Panc1 (cell line): Measurements from ENCODE around the gene DRD4. TPM values are rescaled to one million over a fixed set of nuclear protein-coding genes. Genes with fewer than 3 reads are reported as not detected.

ENCODE experiments used
- ATAC-seq: fragments of 200-7000 bp; cut with Tn5 transposase; 2 replicates; pipeline ENCODE4 v1.9.1; 2020; ENCODE audit warnings: mild to moderate bottlenecking, moderate library complexity
- BruUV-seq: library from RNA; stranded (reverse); fragments of 400-500 nt; replicated peaks from 2 replicates; lab custom pipeline; 2021; lab: Mats Ljungman, UMichigan
- CTCF ChIA-PET: fragments of 300-600 bp; sonication (Branson Sonifier 250); formaldehyde crosslinking; loops from one replicate; lab custom pipeline; 2022; ENCODE audit warnings: antibody characterized with exemption; lab: Charles Lee
- POLR2A ChIA-PET: fragments of 300-600 bp; sonication (Branson Sonifier 250); formaldehyde crosslinking; loops from one replicate; lab custom pipeline; 2022; ENCODE audit warnings: antibody characterized with exemption; lab: Charles Lee
- DNase-seq: peaks from one replicate; pipeline ENCODE4 v3.0.0-alpha.2; 2010; ENCODE audit warnings: low read depth, low spot score
- H3K27ac ChIP-seq: 2 replicates; pipeline ENCODE4 v1.5.1; 2011; ENCODE audit warnings: mild to moderate bottlenecking, low read length, inconsistent platforms
- H3K27me3 ChIP-seq: fragments of 200-500 bp; sonication (Bioruptor generic); 2 replicates; pipeline ENCODE4 v1.6.0; 2014; ENCODE audit warnings: low read length, inconsistent platforms; ENCODE audit not compliant: control insufficient read depth, insufficient read depth
- H3K36me3 ChIP-seq: fragments of 200-500 bp; sonication (Bioruptor generic); 2 replicates; pipeline ENCODE4 v1.5.1; 2014; ENCODE audit warnings: inconsistent platforms, mild to moderate bottlenecking, low read length, moderate library complexity; ENCODE audit not compliant: control insufficient read depth, insufficient read depth
- H3K4me1 ChIP-seq: 2 replicates; pipeline ENCODE4 v1.5.1; 2011; ENCODE audit warnings: inconsistent platforms, mild to moderate bottlenecking, low read length, moderate library complexity; ENCODE audit not compliant: control insufficient read depth, insufficient read depth
- H3K4me3 ChIP-seq, 2 experiments: 2 replicates each; pipeline ENCODE4 v1.5.1; 2011 to 2012; ENCODE audit warnings: low read depth in 2 of 2, low read length in 2 of 2, mild to moderate bottlenecking in 2 of 2, inconsistent platforms in 1 of 2, moderate library complexity in 1 of 2
- H3K9me3 ChIP-seq: fragments of 200-500 bp; sonication (Bioruptor generic); 2 replicates; pipeline ENCODE4 v1.5.1; 2014; ENCODE audit warnings: low read depth, mild to moderate bottlenecking, inconsistent platforms, low read length, moderate library complexity; ENCODE audit not compliant: control insufficient read depth, insufficient read depth
- CTCF ChIP-seq: fragments of 450-650 bp; IDR thresholded peaks from 2 replicates; pipeline ENCODE4 v1.5.1; 2017; ENCODE audit warnings: mild to moderate bottlenecking
- POLR2AphosphoS5 ChIP-seq: IDR thresholded peaks from 2 replicates; pipeline ENCODE4 v1.6.1; 2012; ENCODE audit warnings: mild to moderate bottlenecking, low read depth, low read length, moderate library complexity
- REST ChIP-seq, 2 experiments: IDR thresholded peaks; 2 replicates each; pipeline ENCODE4 v1.6.1; 2011 to 2012; ENCODE audit warnings: low read depth in 2 of 2, control low read depth in 1 of 2, low read length in 1 of 2, mild to moderate bottlenecking in 1 of 2, moderate library complexity in 1 of 2; ENCODE audit not compliant: insufficient read depth in 1 of 2
- SIN3A ChIP-seq: IDR thresholded peaks from 2 replicates; pipeline ENCODE4 v1.6.1; 2012; ENCODE audit warnings: low read depth, mild to moderate bottlenecking, low read length, moderate library complexity, borderline replicate concordance; ENCODE audit not compliant: insufficient read depth
- TCF7L2 ChIP-seq: IDR thresholded peaks from 2 replicates; pipeline ENCODE4 v1.6.1; 2011; ENCODE audit warnings: mild to moderate bottlenecking, low read depth, low read length, inconsistent platforms
- in situ Hi-C: cut with HindIII; loops from 2 replicates; pipeline ENCODE4 v1.10.0; 2016; ENCODE audit warnings: low sequenced_read_pairs, low pct_unique_long_range_greater_than_20kb
- intact Hi-C: fragments of 100-400 bp; cut with micrococcal nuclease; formaldehyde crosslinking; loops from one replicate; pipeline ENCODE4 v1.10.0; 2022; ENCODE audit not compliant: unreplicated experiment
- total RNA-seq: library from RNA; stranded (reverse); gene quantifications from one replicate; pipeline ENCODE4 v1.2.1, GENCODE V29; 2021; ENCODE audit not compliant: unreplicated experiment

Gene DRD4
- total RNA-seq, 1 experiment from 2014 or later: 0.95 TPM

GRCh38 chr11:618856-619627 lies 18.0 kb upstream of the DRD4 start:
- ChIA-PET POLR2A (no interaction called here), CTCF (no interaction called here)
- Histone ChIP-seq H3K4me1 (peaks cover 28% of the 10 kb centered on the region), H3K9me3 (no peaks in the 10 kb centered on the region), H3K27ac (no peak overlapping the region), H3K4me3 (no peak overlapping the region), H3K36me3 (no peaks in the 10 kb centered on the region; the same call in 1 of the 2 replicates), H3K27me3 (no peaks in the 10 kb centered on the region)
- BruUV-seq: no TSS peak
- ATAC-seq: no peak
- intact Hi-C loops: no loop called here
- no peak for DNase-seq
- no peak for TF ChIP-seq TCF7L2
- TF ChIP-seq REST (IDR thresholded peaks at IDR 0.05; ENCODE audit: insufficient read depth in 1 of 2, low read depth in 2 of 2, low read length in 1 of 2): no peak
- no peak for TF ChIP-seq SIN3A
- no peak for TF ChIP-seq POLR2AphosphoS5
- TF ChIP-seq CTCF: no peak
- in situ Hi-C loops: no loop called here

- H3K4me1 ChIP-seq: peaks cover 22% of the 10 kb centered on the region
Observed at GRCh38 chr11:619628-620050, 17.4 kb upstream of the DRD4 start.

More at GRCh38 chr11:619628-620050, 17.4 kb upstream of the DRD4 start:
- intact Hi-C loops: no loop called here
- DNase-seq (no peak), ATAC-seq (no peak)
- Histone ChIP-seq H3K27me3 (no peaks in the 10 kb centered on the region), H3K27ac (no peak overlapping the region), H3K36me3 (no peaks in the 10 kb centered on the region; the same call in 1 of the 2 replicates), H3K4me3 (no peak overlapping the region), H3K9me3 (no peaks in the 10 kb centered on the region)
- BruUV-seq: no TSS peak
- CTCF ChIA-PET: no interaction called here
- in situ Hi-C loops: no loop called here
- TF ChIP-seq POLR2AphosphoS5: no peak
- TF ChIP-seq CTCF: no peak
- TF ChIP-seq SIN3A: no peak
- POLR2A ChIA-PET: no interaction called here
